MM.1S (cell line): ENCODE results near the gene CTDNEP1.

Source experiments
- DNase-seq: peaks from one replicate; pipeline ENCODE4 v3.0.0-alpha.2; 2015
- H2AFZ ChIP-seq: fragments of 300-600 bp; sonication (generic); 2 replicates; pipeline ENCODE4 v1.6.0; 2016; ENCODE audit warnings: antibody characterized with exemption, low read length
- H3F3A ChIP-seq: fragments of 300-600 bp; sonication (generic); 2 replicates; pipeline ENCODE4 v1.6.1; 2016; ENCODE audit warnings: mild to moderate bottlenecking, antibody characterized with exemption, low read length, moderate library complexity, mixed read lengths; ENCODE audit not compliant: insufficient read depth
- H3K27ac ChIP-seq: fragments of 300-600 bp; sonication (generic); 2 replicates; pipeline ENCODE4 v1.5.1; 2016; ENCODE audit warnings: mild to moderate bottlenecking, low read length
- H3K27me3 ChIP-seq: fragments of 300-600 bp; sonication (generic); replicated peaks from 2 replicates; pipeline ENCODE4 v1.6.0; 2016; ENCODE audit warnings: low read length; ENCODE audit not compliant: insufficient read depth
- H3K36me3 ChIP-seq: fragments of 300-600 bp; sonication (generic); replicated peaks from 2 replicates; pipeline ENCODE4 v1.6.1; 2016; ENCODE audit warnings: mild to moderate bottlenecking, low read length, mixed read lengths; ENCODE audit not compliant: insufficient read depth
- H3K4me1 ChIP-seq: fragments of 300-600 bp; sonication (generic); 2 replicates; pipeline ENCODE4 v1.6.1; 2016; ENCODE audit warnings: low read length, mixed read lengths
- H3K4me2 ChIP-seq: fragments of 300-600 bp; sonication (generic); 2 replicates; pipeline ENCODE4 v1.6.0; 2016; ENCODE audit warnings: low read depth, low read length
- H3K4me3 ChIP-seq: fragments of 300-600 bp; sonication (generic); 2 replicates; pipeline ENCODE4 v1.5.1; 2016; ENCODE audit warnings: low read length, mixed read lengths
- H3K79me2 ChIP-seq: fragments of 300-600 bp; sonication (generic); 2 replicates; pipeline ENCODE4 v1.6.1; 2016; ENCODE audit warnings: mixed run types, low read length, mixed read lengths
- H3K9ac ChIP-seq: fragments of 300-600 bp; sonication (generic); 2 replicates; pipeline ENCODE4 v1.6.1; 2016; ENCODE audit warnings: low read length, mixed read lengths
- H3K9me2 ChIP-seq: fragments of 300-600 bp; sonication (generic); replicated peaks from 2 replicates; pipeline ENCODE4 v1.6.1; 2016; ENCODE audit warnings: mild to moderate bottlenecking, low read length, mixed read lengths; ENCODE audit not compliant: insufficient read depth
- H3K9me3 ChIP-seq: fragments of 300-600 bp; sonication (generic); replicated peaks from 2 replicates; pipeline ENCODE4 v1.6.1; 2016; ENCODE audit warnings: mild to moderate bottlenecking, low read length, mixed read lengths; ENCODE audit not compliant: insufficient read depth
- H4K20me1 ChIP-seq: fragments of 300-600 bp; sonication (generic); 2 replicates; pipeline ENCODE4 v1.6.1; 2016; ENCODE audit warnings: mild to moderate bottlenecking, low read length, moderate library complexity, mixed read lengths; ENCODE audit not compliant: insufficient read depth
- CTCF ChIP-seq: fragments of 300-600 bp; sonication (generic); IDR thresholded peaks from 2 replicates; pipeline ENCODE4 v1.5.1; 2016; ENCODE audit warnings: antibody characterized with exemption, low read length, mixed read lengths
- EZH2 ChIP-seq: fragments of 300-600 bp; sonication (generic); optimal IDR thresholded peaks from 2 replicates; pipeline ENCODE3; 2017; ENCODE audit warnings: low read depth, mild to moderate bottlenecking, antibody characterized with exemption, low read length, mixed read lengths
- EZH2phosphoT487 ChIP-seq: fragments of 300-600 bp; sonication (generic); IDR thresholded peaks from 2 replicates; pipeline ENCODE4 v1.6.1; 2018; ENCODE audit warnings: antibody characterized with exemption, low read length

The CTDNEP1 gene

GRCh38 chr17:7220593-7221277, 30.8 kb downstream of the CTDNEP1 start:
- Histone ChIP-seq H3K36me3 (0 out of 2 replicates have a peak, but pooled peaks cover 6% of the 10 kb centered on the region), H3K9me2 (no peaks in the 10 kb centered on the region), H2AFZ (no peak overlapping the region), H3K27ac (peak overlapping the region; percentile 35; the same call in 1 of the 2 replicates), H3F3A (no peaks in the 10 kb centered on the region), H3K9ac (peak overlapping the region; percentile 75), H3K79me2 (peaks cover 35% of the 10 kb centered on the region), H3K4me1 (peaks cover 12% of the 10 kb centered on the region), H3K27me3 (peaks cover 13% of the 10 kb centered on the region), H3K4me3 (peak overlapping the region; percentile 87), H3K9me3 (no peaks in the 10 kb centered on the region), H4K20me1 (no peaks in the 10 kb centered on the region), H3K4me2 (peak overlapping the region; percentile 72)
- no peak for TF ChIP-seq EZH2phosphoT487
- no peak for TF ChIP-seq EZH2
- peak; percentile 79 for TF ChIP-seq CTCF
- peak; percentile 79 for DNase-seq

GRCh38 chr17:7219812-7220592, 31.5 kb downstream of the CTDNEP1 start, which contains the start of the genes ACADVL and DLG4:
Gene ACADVL (plus strand): TSS chr17:7219938. CDS start chr17:7219985, 47 bp downstream.
Gene DLG4 (minus strand): TSS chr17:7219836.
- H3K4me2 ChIP-seq = peak within 1 kb of the TSS; percentile 72
- peak within 1 kb of the TSS; percentile 75 for H3K9ac ChIP-seq
- H3K27me3 ChIP-seq = peaks cover 17% of the 10 kb centered on the region
- H3F3A ChIP-seq = no peaks in the 10 kb centered on the region
- peak; percentile 79 for DNase-seq
- H4K20me1 ChIP-seq = no peaks in the 10 kb centered on the region
- peaks cover 16% of the 10 kb centered on the region for H3K4me1 ChIP-seq
- H3K9me2 ChIP-seq = no peaks in the 10 kb centered on the region
- H3K4me3 ChIP-seq = peak within 1 kb of the TSS; percentile 87
- peak within 1 kb of the TSS; percentile 50 for H2AFZ ChIP-seq
- peaks cover 35% of the 10 kb centered on the region for H3K79me2 ChIP-seq
- H3K36me3 ChIP-seq = 0 out of 2 replicates have a peak, but pooled peaks cover 6% of the 10 kb centered on the region
- H3K27ac ChIP-seq = peak within 1 kb of the TSS; percentile 35; the same call in 1 of the 2 replicates
- TF ChIP-seq EZH2phosphoT487 = no peak
- no peak for TF ChIP-seq CTCF
- no peaks in the 10 kb centered on the region for H3K9me3 ChIP-seq

- TF ChIP-seq CTCF (no peak), EZH2phosphoT487 (no peak), EZH2 (no peak)
- Histone ChIP-seq H3K9me3 (no peaks in the 10 kb centered on the region), H3K36me3 (0 out of 2 replicates have a peak, but pooled peaks cover 6% of the 10 kb centered on the region), H3F3A (no peaks in the 10 kb centered on the region), H3K27ac (no peak overlapping the region; the same call in 1 of the 2 replicates), H3K27me3 (peaks cover 17% of the 10 kb centered on the region), H3K9me2 (no peaks in the 10 kb centered on the region), H3K4me3 (peak overlapping the region; percentile 87), H3K4me2 (peak overlapping the region; percentile 72), H2AFZ (peak overlapping the region; percentile 50), H3K79me2 (peaks cover 35% of the 10 kb centered on the region), H3K9ac (peak overlapping the region; percentile 75; the same call in 1 of the 2 replicates), H3K4me1 (peaks cover 16% of the 10 kb centered on the region), H4K20me1 (no peaks in the 10 kb centered on the region)
- DNase-seq = no peak
These were observed 32.2 kb downstream of the CTDNEP1 start for GRCh38 chr17:7219229-7219811.
